HS-27A (cell line): ENCODE results near the gene SELENOS.

Source experiments
- DNase-seq: peaks from one replicate; pipeline ENCODE4 v3.0.0-alpha.2; 2012; ENCODE audit warnings: low read depth, missing footprints

SELENOS gene

GRCh38 chr15:101276501-101277037, 716 bp downstream of the SELENOS start:
- no peak for DNase-seq

- DNase-seq = no peak
Observed at GRCh38 chr15:101275018-101275417, 2.3 kb downstream of the SELENOS start.

GRCh38 chr15:101273534-101273933, 3.8 kb downstream of the SELENOS start:
- DNase-seq = no peak

GRCh38 chr15:101272584-101272983, 4.7 kb downstream of the SELENOS start:
- DNase-seq = no peak

GRCh38 chr15:101269479-101270223, 7.6 kb downstream of the SELENOS start:
- DNase-seq = no peak

GRCh38 chr15:101267320-101268104, 9.8 kb downstream of the SELENOS start:
- DNase-seq = no peak

- no peak for DNase-seq
Observed at GRCh38 chr15:101266787-101267186, 10.5 kb downstream of the SELENOS start.

GRCh38 chr15:101266034-101266433, 11.3 kb downstream of the SELENOS start:
- DNase-seq = no peak

- DNase-seq = no peak
Observed at GRCh38 chr15:101264911-101265641, 12.2 kb downstream of the SELENOS start.

GRCh38 chr15:101264011-101264410, 13.3 kb downstream of the SELENOS start:
- DNase-seq = no peak

- no peak for DNase-seq
Observed at GRCh38 chr15:101262551-101262950, 14.7 kb downstream of the SELENOS start.

- peak; percentile 49 for DNase-seq
Observed at GRCh38 chr15:101258238-101259144, 18.8 kb downstream of the SELENOS start.

GRCh38 chr15:101256757-101257156, 20.5 kb downstream of the SELENOS start:
- DNase-seq = no peak

GRCh38 chr15:101255615-101256241, 21.6 kb downstream of the SELENOS start:
- no peak for DNase-seq

- no peak for DNase-seq
Observed at GRCh38 chr15:101255051-101255395, 22.3 kb downstream of the SELENOS start.

- no peak for DNase-seq
Observed at GRCh38 chr15:101254157-101255050, 22.9 kb downstream of the SELENOS start.

- no peak for DNase-seq
Observed at GRCh38 chr15:101252836-101253235, 24.4 kb downstream of the SELENOS start.

- DNase-seq = peak; percentile 92
Observed at GRCh38 chr15:101251830-101252820, 25.2 kb downstream of the SELENOS start, which contains the start of gene CHSY1. CHSY1 (minus strand) TSS chr15:101252048; CDS start chr15:101251456, 592 bp downstream.
